NOMO-1 (cell line): ENCODE measurements around the gene THBD.

Source experiments
- DNase-seq, 2 experiments: peaks; one replicate each; lab custom pipeline; 2025; ENCODE audit not compliant: unreplicated experiment in 2 of 2; lab: John Stamatoyannopoulos, UW

The THBD gene

DNA sequence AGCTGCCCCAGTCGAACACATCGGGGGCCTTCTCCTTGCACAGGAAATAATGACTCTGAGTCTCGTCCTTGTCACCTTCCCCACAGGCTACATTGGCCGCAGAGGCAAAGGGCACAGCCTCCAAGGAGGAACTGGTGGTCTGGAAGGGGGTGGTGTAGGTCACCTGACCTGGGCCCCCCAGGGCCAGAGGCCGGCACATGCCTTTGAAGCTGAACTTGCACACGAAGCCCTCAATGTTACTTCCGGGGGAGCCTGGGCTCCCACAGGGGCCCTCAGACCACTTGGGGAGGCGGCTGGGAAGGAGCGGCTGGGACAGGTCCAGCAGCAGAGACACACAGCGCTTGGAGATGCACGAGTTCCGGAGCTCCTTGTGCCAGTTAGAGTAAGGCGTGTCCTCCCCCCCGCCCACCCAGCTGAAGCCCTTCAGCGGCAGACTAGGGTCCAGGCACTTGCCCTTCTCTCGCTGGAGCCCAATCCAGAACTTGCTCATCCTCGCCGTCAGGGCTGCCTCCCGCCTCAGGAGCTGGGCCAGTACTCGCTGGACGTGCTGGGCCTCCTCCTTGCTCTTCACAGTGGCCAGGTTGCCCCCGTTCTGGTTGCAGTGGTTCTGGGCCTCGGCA lies 36.1 kb upstream of the THBD start:
- DNase-seq: peak; percentile 25 to 39

GRCh38 chr20:23084845-23085365 lies 35.4 kb upstream of the THBD start:
- DNase-seq: no peak

DNA sequence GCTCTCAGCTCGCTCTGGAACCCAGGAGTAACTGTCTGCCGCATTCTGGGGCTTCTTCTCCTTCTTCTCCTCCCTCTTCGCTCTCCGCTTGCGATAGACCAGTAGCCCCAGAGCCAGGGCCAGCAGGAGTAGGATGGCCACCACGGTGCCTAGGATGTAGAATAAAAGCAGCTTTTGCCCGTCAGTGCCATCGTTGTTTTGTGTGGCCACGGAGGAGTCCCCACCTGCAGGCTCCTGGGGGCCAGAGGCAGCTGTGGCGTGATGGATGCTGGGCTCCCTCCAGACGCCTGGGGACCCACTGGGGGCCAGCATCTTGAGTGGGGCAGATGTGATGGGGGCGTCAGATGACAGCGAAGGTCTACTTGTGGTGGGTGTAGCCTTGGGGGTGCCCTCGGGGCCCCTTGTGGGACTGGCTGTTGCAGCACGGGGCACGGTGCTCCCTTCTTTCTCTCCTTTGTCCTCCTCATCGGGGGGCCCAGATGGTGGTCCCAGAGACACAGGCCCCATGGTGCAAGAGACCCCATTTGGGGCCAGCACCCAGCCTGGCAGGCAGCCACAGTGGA lies 34.9 kb upstream of the THBD start:
- DNase-seq: no peak

GRCh38 chr20:23083553-23084220 lies 34.2 kb upstream of the THBD start:
- DNase-seq: no peak

- DNase-seq: peak; percentile 28 to 32
Observed at GRCh38 chr20:23082846-23083552, 33.5 kb upstream of the THBD start.

DNA sequence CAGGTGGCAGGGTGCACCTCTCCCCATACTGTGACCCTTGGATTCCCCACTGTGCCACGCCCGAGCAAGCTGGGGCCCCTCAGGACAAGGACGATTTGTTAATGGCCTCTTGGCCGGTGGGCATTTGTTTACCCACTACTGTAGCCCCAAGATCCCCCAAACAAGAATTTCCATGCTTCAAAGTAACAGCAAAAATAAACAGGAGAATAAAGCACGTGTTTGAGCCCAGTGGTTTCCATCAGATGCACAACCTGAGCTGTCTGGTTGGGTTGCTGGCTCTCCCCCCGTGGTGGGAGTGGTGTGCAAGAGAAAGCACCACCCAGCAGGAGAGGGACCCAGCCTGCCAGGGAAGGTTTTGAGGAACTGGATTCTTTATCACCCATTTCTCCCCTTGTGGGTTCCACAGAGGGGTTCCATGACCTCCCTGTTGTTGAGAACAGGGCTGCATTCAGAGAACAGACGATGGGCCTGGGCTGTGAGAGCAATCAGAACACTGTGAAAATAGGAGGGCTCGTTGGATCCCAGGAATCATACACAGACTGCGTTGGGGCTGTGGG lies 31.9 kb upstream of the THBD start:
- DNase-seq: no peak

- DNase-seq: peak in 1 of 2 experiments; percentile 39
Observed at GRCh38 chr20:23080521-23080920, 31.0 kb upstream of the THBD start.

GRCh38 chr20:23079926-23080325 lies 30.5 kb upstream of the THBD start:
- DNase-seq: no peak

DNA sequence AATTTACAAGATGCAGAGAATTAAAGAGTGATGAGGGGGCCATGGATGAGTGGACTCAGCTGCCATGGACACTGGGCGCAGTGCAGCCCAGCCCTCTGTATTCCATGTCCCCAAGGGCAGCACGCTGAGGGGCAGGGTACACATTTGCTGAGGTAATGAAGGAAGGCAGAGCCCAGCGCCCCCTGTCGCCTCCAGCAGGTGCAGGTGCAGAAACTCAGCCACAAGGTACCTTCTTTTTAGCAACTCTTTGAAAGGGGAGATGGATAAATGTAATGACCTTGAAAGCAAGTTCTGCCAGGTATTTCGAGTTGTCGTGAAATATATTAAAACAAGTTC lies 29.5 kb upstream of the THBD start:
- DNase-seq: no peak

DNA sequence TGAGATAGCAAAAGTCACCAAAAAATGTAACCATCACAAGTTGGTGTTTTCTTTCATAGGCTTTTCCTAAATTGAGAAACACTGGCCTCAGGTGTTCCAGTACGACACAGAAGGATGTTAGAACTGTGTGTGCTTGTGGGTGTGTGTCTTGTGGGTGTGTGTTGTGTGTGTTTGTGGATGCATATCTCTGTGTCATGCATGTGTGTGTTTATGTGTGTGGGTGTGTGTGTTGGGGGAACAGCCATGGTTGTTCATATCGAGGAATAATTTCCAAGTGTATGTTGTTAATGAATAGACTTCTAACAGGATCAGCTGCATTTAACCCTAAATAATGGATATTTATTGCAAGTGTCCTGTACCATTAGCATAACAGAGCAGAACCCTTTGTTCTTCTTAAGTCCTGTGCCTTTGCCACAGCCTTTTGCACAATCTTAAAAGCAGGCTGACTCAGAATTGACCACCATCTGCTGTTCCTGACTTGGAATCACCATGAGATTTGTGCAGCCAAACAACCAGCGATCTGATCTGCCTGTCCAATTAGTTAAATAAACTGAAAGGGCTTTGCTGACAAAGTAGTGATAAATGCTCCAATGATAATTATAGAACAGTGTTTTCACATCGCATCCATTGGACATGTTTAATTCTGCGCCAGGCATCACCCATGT lies 29.0 kb upstream of the THBD start:
- DNase-seq: no peak

DNA sequence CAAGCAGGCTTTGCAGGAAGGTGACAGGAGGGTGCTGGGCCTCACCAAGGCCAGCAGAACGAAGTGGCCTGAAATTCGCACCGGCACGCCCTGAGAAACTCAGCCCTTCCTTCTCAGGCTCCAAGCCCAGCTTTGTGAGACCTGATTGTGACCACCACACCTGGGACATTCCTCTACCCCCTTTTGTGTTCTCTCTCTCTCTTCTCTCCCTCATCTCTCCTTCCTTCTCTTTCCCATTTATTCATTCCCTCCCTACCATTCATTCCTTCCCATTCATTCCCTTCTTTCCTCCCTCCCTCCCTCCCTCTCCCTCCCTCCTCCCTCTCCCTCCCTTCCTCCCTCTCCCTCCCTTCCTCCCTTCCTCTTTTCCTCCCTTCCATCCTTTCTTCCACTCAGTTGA lies 27.8 kb upstream of the THBD start:
- DNase-seq: no peak

GRCh38 chr20:23074052-23074451 lies 24.6 kb upstream of the THBD start:
- no peak for DNase-seq

DNA sequence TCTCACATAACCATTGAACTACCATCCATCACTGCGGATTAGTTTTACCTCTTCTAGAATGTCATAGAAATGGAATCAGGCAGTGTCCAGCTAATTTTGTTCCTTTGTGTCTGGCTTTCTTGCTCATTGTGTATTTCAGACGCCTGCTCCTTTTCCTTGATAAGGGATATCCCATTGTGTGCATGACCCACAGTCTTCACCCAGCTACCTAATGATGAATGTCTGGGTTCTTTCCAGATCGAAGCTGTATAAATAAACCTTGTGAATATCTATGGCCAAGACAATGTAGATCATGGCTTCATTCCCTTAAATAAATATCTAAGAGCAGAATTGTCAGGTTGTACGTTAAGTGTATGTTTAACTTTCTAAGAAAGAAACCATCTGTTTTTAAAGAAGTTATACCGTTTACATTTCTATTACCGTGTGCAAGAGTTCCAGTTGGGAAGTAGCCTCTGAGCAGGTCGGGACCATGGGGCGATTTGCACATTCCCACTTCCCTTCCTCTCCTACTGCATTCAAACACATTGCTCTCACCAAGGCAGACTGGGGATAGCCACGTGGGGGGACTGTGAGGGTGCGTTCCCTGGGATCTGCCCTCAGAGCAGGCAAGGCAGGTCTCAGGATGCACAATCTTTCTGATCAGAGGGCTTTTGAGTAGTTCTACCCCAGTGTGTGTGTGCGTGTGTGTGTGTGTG lies 23.6 kb upstream of the THBD start:
- no peak for DNase-seq

GRCh38 chr20:23071996-23072395 lies 22.5 kb upstream of the THBD start:
- no peak for DNase-seq

DNA sequence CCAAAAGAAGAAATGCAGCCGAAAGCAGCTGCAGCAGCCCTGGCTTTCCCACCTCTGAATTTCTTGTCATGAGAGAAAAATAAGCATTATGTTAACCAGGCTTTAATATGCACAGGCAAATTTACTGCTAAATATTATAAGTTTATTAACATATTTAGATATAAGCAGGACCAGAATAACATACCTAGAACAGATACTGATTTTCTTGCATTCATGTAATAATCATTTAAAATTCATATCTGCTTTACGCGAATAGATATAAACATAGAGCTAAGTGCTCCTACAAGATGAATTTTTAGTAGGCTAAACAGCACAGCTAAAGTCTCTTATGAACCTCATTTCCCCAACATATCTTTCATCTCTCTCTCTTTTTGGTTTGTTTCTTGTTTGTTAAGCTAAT lies 21.9 kb upstream of the THBD start:
- no peak for DNase-seq

GRCh38 chr20:23069108-23069507 lies 19.6 kb upstream of the THBD start:
- DNase-seq: no peak

- no peak for DNase-seq
Observed at GRCh38 chr20:23068283-23068682, 18.8 kb upstream of the THBD start.

- DNase-seq: no peak
Observed at GRCh38 chr20:23066772-23067171, 17.3 kb upstream of the THBD start.

DNA sequence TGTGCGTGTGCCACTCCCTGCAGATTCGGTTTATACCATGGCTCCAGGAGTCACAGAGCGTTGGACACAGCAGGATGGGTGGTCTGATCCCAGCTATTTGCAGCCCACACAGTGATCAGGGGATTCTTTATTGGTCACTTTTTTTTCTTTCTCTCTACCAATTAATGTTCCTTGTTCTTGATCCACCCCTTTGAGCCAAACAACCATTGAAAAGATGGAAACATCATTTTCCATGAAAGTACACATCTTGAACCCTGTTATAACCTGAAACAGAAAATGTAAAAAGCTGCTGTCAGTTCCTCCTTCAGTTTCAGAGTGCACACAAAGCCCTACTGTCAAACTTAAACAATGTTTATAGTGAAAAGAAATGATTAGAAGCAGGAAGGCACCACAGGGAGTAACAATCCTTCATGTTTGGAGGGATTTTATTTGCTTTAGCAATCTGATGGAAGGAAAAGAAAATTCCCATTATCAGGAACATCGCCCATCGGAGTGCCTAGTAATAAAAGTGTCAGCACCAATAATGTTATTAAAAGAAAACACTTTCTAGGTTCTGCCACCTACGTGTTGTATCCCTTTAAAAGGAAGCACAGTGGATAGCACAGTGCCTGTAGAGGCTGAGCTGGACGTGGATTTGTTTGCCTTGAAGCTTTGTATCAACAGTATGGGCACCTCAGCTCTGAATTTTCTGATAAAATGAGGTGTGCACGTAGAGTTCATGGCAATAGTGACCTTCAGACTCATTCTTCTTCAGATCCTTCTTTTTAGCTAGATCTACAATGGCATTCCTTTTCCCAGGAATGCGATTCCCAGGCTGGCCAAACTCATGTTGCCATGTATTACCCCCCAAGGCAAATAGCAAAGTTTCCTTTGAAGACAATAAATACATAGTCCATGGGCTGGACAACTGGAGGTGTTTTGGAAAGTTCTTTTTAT lies 16.1 kb upstream of the THBD start:
- DNase-seq: no peak
